Erythroblast (primary cell): Measurements from ENCODE around the gene MYO15B.

ENCODE experiments used
- DNase-seq, 2 experiments: peaks; one replicate each; lab custom pipeline; 2025; lab: John Stamatoyannopoulos, UW
- GATA1 ChIP-seq: IDR thresholded peaks from 2 replicates; pipeline ENCODE4 v1.6.1; 2011; ENCODE audit warnings: low read depth, mild to moderate bottlenecking, control low read depth, low read length, moderate library complexity
- POLR2A ChIP-seq: IDR thresholded peaks from 2 replicates; pipeline ENCODE4 v1.6.1; 2011; ENCODE audit warnings: mild to moderate bottlenecking, low read length

The MYO15B gene

DNA sequence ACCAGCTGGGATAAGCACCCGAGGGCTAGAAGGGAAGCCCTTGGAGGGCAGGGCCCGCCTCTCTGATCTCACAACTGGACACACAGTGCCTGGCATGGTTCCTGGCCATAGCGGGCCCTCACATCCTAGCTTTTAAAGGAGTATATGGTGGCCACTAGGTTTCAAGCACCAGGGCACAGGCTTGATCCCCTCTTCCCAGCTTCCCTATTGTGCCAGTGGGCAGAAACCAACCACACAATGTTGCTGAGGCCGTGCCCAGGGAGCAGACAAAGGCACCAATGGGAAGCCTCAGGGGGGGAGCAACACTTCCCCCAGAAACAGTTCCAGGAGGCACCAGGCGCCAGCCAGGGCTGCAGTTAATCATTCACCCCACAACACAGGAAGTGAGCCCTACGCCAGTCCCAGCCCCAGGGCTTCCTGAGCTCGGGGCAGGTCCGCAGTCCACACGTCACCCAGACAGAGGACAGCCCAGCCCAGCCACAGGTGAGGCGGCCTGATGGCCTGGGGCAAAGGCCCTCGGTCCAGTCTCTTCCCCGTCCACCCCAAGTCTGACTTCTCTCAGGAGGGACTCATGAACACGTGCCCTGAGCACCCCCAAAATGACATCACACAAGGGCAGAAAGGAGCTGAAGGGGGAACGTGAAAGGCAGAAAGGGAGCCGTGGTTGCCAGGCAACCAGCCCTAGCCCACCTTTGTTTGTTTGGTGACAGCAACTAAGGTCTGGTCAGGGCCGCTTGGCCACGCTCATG is 58.5 kb downstream of the MYO15B start:
- TF ChIP-seq POLR2A (no peak), GATA1 (no peak)
- no peak for DNase-seq

DNA sequence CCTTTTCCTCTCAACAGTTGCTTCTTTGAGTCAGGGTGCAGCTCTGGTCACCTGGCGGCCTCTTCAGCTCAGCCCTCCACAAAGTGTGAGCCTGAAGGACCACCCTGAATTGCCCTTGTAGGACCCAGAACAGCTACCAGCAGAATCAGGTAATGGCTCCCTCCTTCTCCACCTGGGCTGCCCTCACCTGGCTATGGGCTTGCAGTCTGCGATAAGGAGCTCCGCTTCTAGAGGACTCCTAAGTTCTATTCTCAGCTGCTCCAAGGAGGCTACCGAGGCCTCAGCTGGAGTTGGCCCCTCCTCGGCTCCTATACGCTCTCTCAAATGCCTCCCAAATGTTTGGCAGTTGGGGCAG is 59.0 kb downstream of the MYO15B start:
- TF ChIP-seq POLR2A (no peak), GATA1 (no peak)
- no peak for DNase-seq

DNA sequence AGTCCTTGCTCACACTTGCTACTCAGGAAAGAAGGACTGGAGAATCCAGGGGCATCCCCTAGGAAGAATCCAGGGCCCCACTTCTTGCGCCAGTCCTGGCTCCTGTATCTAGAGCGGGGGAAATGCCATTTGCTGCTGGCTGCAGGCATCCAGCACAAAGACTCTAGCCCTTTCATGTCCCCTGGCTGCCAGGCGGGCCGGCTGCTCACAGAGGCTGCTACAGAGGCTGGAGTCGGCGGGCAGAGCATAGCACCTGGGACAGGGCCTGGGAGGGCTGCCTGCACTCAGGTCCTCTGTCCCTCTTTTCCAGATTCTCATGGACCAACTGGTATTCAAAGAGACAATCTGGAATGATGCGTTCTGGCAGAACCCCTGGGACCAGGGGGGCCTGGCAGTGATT is 59.5 kb downstream of the MYO15B start:
- no peak for TF ChIP-seq POLR2A
- TF ChIP-seq GATA1 = no peak
- DNase-seq = no peak

DNA sequence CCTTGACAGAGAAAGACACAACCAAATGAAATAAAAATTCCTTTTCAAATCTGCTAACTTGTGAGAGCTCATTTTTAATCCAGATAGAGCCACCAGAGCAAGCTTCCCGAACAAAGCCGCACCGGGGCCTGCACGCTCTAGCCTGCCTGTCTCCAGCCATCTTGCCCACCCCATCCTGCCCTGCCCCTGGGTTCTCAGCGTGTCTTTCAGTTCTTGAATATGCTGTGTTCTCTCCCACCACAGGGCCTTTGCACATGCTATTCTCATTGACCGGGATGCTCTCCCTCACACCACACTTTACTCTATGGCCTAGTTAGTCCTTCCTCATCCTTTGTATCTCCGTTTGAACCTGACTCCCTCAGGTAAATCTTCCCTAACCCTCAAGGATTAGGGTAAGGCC is 60.3 kb downstream of the MYO15B start:
- no peak for DNase-seq
- TF ChIP-seq POLR2A (no peak), GATA1 (no peak)

DNA sequence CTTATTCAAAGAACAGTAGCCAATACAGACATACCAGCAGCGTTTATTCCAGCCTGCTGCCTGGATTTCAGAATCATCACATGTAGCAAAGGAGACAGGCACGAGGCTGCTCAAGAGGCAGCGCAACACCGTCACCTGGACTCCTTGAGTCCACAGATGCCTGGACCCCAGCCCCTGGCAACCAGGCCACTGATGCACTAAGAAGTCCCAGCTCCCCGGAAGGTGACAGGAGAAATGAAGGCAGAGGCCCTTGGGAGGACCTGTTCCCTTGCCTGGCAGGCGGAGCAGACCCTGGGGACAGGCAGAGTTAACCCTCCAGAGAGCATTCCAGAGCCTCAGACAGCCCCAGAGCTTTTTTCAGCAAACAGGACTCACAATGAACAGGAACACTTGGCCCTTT is 62.1 kb downstream of the MYO15B start:
- TF ChIP-seq GATA1 (no peak), POLR2A (no peak)
- no peak for DNase-seq

DNA sequence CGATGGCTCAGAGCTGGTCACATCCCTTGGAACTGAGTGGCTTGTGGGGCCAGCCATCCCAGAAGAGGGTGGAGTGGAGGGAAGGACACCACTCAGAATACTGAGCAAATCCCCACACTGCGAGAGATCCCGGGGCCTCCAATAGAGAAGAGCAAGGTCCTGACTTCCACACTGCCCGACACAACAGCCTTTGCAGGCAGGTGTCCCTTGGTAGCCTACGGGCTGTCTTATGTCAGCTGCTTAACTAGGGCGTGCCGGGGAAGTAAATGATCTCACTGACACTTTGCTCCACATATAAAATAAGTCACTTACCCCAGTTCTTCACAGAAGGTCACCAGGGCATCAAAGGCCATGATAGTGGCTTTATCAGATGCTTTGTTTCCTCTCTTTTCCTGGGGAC is 63.3 kb downstream of the MYO15B start:
- no peak for DNase-seq
- TF ChIP-seq GATA1 (no peak), POLR2A (no peak)

DNA sequence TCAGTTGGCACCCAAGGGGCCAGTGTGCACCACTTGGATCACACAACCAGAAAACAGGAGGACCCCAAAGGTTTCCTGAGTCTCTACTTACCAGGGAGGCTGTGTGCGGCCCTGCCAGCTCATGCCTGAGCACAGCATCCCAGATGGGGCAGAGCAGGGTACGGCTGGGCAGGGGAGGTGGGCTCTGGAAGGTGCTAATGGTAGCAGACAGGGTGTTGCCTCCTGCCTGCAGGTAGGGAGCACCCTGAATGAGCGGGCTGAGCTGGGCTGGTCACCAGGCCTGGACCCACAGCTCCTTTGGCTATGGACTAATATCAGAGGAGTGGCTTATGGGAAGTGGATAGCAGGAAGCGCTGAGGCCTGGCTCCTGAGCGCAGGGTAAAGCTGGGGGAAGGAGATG is 64.7 kb downstream of the MYO15B start:
- no peak for TF ChIP-seq POLR2A

DNA sequence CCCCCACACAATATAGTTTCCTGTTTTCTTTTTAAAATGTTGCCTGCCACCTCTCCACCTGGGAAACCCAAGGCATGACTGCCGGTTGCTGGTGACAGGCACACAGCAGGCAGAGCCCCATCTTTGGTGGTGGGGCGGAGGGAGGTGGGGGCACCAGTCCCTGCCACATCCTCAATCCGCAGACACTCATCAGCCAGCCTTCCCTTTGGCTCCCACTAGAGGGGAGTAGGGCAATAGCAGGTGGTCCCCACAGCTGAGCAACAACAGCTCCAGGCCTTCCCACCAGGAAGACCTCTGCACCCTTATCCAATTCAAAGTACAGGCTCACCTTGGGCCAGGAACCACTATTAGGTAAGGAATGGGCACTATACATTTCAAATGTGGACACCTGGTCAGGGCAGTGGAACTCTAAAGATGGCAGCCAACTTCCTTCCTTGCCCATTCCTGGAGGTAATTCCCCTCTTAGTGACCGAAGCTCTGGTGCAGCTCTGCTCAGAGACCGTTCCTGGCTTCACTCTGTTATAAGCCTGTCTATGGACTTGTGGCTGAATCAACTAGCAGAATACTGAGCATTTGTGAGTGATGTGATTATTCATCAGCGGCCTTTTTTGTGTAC is 65.4 kb downstream of the MYO15B start:
- TF ChIP-seq POLR2A (no peak), GATA1 (no peak)
- peak; percentile 65 to 78 for DNase-seq

More for the DNA sequence above, 64.7 kb downstream of the MYO15B start:
- no peak for DNase-seq

DNA sequence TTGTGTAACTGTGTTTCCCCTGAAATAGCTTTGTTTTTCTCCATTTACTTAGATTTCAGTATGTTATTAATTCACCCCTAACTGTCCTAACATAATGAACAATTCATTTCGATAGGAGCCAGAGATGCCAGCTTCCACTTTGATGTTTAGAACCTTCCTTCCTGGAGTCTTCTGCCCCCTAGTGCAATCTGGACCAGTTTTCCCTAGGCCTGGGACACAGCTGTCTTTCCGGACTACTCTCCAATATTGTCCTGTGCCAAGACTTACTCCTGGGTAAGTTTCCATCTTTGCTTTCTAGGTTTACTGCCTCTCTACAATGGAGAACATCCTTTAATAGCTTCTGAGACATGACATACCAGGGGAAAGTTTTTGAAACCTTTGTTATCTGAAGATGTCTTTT is 66.6 kb downstream of the MYO15B start:
- TF ChIP-seq POLR2A (no peak), GATA1 (no peak)
- DNase-seq = no peak

DNA sequence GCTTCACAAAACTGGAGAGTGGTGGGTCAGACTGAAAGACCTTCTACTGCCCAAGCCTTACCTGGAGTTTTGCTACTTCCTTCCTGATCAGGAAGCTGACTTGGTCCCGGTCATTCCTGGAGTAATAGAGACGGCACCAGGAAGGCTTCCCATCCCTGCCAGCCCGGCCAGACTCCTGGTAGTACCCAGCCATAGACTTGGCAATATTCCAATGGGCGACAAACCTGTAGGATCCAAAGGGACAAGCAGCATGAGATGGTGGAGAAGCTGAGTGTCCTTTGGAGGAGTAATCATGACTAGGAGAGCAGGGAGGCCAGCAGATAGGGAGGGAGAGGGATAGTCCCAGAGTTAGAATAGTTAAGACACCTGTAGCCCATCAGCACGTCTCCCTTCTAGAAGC is 70.6 kb downstream of the MYO15B start:
- no peak for DNase-seq
- no peak for TF ChIP-seq GATA1
- TF ChIP-seq POLR2A = no peak

DNA sequence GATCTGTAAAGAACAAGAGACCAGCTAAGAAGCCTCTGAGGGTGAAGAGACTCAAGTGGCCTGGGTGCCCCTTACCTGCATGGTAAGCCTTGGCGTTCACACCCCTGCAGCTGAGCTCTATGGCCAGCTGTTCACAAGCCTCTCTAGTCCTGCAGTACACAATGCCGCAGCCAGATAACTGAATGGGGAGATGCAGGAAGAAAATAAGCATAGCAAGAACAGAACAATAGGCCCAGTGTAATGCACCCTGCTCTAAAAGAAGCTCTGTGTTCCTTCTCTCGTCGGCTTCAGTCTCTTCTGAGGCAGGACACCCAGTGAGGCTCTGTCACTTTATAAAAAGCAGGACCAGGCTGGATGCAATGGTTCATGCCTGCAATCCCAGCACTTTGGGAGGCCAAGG is 73.9 kb downstream of the MYO15B start:
- DNase-seq = no peak
- no peak for TF ChIP-seq POLR2A
- TF ChIP-seq GATA1 = no peak

DNA sequence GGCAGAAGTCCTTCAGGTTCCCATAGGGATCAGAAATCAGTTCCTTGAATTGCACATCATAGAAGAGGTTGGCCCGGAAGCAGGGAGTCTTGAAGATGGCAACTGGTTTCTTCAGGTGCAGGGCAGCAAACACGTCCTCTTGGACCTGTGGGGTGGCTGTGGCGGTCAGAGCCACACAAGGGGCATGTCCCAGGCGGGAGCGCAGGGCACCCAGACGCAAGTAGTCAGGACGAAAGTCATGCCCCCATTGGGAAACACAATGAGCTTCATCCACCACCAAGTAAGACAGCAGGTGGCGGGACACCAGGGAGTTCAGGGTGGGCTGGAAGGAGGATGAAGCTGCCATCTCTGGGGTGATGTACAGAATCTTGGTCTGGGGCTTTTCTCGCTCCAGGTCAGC is 74.9 kb downstream of the MYO15B start:
- no peak for DNase-seq
- no peak for TF ChIP-seq POLR2A
- no peak for TF ChIP-seq GATA1

DNA sequence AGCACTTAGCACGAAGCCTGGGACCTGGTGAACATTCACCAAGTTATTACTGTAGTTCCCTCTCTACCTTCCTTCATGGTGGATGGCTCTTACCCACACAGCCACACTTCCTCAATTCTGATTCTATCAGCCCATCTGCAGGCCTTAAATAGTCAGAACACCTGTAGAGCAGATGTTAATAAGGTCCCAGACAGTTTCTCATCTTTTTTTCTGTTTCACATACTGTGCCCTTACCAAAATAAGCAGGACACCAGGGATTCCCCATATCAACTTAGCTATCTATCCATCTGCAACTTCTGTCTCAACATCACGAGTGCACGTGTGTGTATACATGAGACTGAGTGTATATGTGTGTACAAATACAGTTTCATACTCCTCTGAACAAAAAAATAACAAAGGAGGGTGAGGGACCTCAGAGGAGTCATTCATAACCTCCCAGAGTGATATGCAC is 76.5 kb downstream of the MYO15B start:
- TF ChIP-seq POLR2A = no peak
- no peak for TF ChIP-seq GATA1
- DNase-seq = no peak

DNA sequence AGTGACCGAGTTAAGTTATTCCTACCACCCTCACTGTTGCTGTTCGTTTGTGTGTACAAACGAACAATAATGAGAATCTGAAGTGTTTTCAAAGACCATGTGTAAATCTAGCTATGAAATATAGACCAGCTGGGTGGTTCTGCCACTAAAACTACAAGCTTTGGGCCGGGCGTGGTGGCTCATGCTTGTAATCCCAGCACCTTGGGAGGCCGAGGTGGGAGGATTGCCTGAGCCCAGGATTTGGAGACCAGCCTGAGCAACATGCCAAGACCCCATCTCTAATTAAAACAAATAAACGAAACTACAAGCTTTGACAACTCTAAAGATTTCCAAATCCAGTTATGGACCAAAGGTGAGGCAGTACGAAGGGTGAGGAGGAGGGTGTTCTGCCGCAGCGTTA is 78.4 kb downstream of the MYO15B start:
- no peak for TF ChIP-seq POLR2A
- no peak for TF ChIP-seq GATA1

More for the DNA sequence above, 78.4 kb downstream of the MYO15B start:
- DNase-seq = no peak
